Endometrial microvascular endothelial cells (primary cell): ENCODE measurements around the gene TASP1. TPM values are rescaled to one million over a fixed set of nuclear protein-coding genes. Genes with fewer than 3 reads are reported as not detected.
"Not testable (repeated sequence)": the region's sequence is repeated elsewhere in the genome, so short reads cannot be mapped to it uniquely, and the experiment has no call there.

Source experiments
- in situ Hi-C: cut with HindIII; loops from 2 replicates; pipeline ENCODE4 v1.10.0; 2017; ENCODE audit warnings: low sequenced_read_pairs, low pct_unique_long_range_greater_than_20kb; ENCODE audit errors: inconsistent ontology term
- total RNA-seq: library from RNA; depleted of rRNA; stranded (reverse); fragments of >200 nt; gene quantifications from one replicate; pipeline ENCODE4 v1.2.3, GENCODE V29; 2015; ENCODE audit errors: inconsistent ontology term

TASP1 gene
- 10.2 TPM for total RNA-seq

GRCh38 chr20:13638496-13639149 lies at the start of gene TASP1:
TSS of gene TASP1 (minus strand) at chr20:13638932. CDS start at chr20:13630078, 8,854 bp downstream.
- in situ Hi-C loops: no loop called here

DNA sequence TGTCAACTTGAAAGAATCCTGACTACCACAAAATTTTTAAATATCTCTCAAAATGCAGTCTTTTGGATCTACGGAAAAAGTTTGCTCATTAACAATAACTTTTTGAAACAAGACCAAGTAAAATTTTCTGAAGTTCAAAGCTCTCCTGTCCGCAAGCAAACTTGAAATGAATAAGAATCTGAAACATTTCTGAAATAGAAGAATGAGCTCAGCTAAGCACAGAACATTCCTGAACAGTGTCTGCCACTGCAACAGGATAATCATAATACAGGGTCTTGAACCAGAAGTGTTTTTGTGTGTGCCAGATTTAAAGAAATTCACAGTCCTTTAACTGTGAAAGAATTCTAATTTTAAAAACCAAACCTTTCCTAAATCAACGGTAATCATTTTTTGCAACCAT lies 49.1 kb upstream of the TASP1 start:
- in situ Hi-C loops: no loop called here

DNA sequence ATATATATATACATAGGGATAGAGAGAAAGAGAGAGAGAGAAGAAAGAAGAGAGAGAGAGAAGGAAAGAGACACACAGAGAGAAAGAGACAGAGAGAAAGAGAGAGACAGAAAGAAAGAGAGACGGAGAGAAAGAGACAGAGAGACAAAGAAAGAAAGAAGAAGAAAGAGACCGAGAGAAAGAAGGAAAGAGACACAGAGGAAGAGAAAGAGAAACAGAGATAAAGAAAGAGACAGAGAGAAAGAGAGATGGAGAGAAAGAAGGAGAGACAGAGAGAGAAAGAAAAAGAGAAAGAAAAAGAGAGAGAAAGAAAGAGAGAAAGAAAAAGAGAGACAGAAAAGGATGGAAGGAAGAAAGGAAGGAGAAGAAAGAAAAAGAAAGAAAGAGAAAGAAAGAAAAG lies 46.9 kb upstream of the TASP1 start:
- in situ Hi-C loops: no loop called here

- in situ Hi-C loops: no loop called here
Measured at GRCh38 chr20:13684566-13685222, 46.0 kb upstream of the TASP1 start.

DNA sequence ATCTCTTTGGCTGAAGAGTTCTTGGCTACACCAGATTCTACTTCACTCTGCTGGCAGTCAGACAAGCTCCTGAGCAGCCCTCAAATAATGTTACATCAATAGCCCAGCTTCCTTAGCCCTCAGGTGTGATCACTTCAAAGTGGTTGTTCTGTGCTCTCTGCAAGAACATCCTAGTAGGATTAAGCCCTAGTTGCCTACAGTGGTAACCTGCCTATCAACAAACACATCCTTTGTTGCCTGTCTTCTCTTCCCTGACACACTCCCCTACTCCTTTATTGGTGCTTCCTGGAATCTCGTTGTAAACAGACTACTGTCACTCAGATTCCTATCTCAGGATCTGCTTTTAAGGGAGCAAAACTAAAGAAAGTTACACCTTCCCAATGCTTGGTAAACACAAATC lies 45.1 kb upstream of the TASP1 start:
- in situ Hi-C loops: no loop called here

GRCh38 chr20:13681248-13682125 lies 42.8 kb upstream of the TASP1 start:
- in situ Hi-C loops: no loop called here

DNA sequence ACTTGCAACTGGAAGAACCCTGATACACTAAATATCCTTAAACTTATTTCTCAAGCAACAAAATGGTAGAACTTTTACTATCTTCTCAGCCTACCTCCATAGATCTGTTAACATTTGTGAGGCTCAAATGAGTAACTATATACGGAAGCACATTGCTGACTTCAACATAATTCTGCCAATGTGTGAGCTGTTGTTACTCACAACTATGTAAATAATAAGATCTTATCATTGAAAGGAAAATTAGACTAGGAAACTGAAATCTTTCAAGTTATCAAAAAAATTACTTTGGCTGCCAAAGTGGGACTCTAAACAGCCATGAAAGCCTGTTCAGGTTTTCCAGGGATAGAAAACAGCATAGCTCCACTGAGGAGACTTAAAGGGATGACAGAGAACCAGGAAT lies 40.2 kb upstream of the TASP1 start:
- in situ Hi-C loops: no loop called here

DNA sequence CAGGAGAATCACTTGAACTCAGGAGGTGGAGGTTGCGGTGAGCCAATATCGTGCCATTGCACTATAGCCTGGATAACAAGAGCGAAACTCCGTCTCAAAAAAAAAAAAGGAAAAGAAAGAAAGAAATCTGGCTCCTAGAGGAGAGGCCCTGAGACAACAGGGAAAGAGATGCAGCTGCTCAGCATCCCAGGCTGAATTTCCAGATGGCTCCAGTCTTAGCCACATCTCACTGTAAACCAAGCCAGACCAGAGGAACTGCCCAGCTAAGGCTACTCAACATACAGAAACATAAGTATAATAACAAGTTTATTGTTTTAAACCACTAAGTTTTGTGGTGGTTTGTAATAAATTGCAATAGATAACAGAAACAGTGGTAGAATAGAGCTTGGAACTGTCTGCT lies 38.5 kb upstream of the TASP1 start:
- in situ Hi-C loops: no loop called here

- in situ Hi-C loops: no loop called here
Measured at GRCh38 chr20:13676682-13677081, 38.0 kb upstream of the TASP1 start.

DNA sequence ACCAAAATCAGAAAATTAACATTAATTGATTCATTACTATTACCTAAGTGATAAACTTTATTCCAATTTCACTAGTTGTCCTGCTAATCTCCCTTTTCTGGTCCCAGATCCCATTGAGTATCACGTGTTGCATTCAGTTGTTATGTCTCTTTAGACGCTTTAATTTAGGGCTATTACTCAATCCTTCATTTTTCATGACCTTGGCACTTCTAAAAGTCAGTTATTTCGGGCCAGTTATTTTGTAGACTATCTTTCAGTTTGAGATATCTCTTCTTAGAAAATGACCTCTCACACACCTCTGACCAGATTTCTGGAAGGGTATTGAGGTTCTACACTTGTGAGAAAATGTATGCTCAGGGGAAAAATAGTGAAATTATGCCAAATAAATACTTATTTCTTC lies 34.0 kb upstream of the TASP1 start:
- in situ Hi-C loops: no loop called here

DNA sequence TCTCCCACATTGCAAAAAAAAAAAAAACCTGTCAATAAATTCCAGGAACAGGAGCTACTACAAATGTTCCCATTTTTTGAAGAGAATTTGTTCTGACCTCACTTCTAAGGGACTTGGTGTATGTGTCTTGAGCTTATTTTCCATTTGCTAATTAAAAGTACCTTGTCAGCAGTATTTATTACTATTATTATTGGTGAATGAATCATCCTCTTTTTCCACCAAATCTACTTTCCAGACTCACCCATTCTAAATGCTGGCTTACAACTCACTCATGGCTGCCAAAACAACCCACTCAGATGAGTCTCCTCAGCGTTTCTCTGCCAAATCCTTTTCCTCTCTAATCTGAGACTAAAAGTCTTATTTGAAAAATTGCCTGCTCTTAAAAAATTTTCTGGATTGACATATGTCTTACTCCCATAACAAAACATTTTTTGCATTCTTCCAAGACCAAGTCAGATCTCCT lies 33.2 kb upstream of the TASP1 start:
- in situ Hi-C loops: no loop called here

- in situ Hi-C loops: no loop called here
Measured at GRCh38 chr20:13671512-13671911, 32.8 kb upstream of the TASP1 start.

- in situ Hi-C loops: no loop called here
Measured at GRCh38 chr20:13670160-13670559, 31.4 kb upstream of the TASP1 start.

GRCh38 chr20:13665709-13666395 lies 27.1 kb upstream of the TASP1 start:
- in situ Hi-C loops: no loop called here

DNA sequence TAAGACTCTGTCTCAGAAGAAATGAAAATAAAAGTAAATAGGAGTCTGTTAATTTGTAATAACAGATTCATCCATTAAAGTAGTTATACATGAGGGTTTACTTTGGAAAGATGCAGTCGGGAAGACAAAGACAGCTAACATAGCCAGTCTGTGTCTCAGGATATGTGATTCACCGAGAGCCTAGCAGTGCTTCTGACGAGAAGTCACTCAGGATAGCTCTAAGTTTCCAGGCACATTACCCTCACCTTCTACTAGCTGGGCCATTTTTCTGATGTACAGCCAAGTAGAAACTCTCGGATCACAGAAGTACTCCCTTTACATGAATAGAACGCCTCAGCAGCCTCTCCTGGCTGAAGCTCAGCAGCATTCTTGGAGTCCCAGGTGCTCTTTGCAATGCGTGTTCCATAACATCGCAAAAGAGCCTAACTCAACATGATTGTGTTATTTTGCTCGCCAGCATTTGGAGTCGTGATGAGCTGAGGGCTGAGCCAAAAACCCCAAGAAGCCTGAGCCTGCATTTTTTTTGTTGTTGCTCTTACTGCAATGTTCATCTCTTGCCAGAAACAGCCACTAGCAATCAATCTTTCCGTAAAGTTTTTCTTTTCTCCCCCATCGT lies 22.4 kb upstream of the TASP1 start:
- in situ Hi-C loops: no loop called here

DNA sequence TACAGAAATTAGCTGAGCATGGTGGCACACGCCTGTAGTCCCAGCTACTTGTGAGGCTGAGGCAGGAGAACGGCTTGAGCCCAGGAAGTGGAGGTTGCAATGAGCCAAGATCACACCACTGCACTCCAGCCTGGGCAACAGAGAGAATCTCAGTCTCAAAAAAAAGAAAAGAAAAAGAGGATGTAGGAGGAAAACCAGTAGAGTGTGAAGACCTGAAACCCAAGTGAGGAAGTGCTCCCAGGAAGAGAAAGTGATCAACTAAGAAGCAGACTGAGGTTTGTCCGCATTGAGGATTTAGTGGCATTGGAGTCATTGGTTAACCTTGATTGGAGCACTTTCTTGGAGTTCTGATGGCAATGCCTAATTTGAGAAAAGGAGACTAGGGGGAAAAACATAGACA lies 20.6 kb upstream of the TASP1 start:
- in situ Hi-C loops: no loop called here

GRCh38 chr20:13658060-13658459 lies 19.3 kb upstream of the TASP1 start:
- in situ Hi-C loops: not testable (repeated sequence)

- in situ Hi-C loops: no loop called here
Measured at GRCh38 chr20:13656721-13657368, 18.1 kb upstream of the TASP1 start.
